Activated CD4-positive, alpha-beta memory T cell treated with anti-CD3 and anti-CD28 coated beads, Interleukin-2, amount 10 ng/mL, durations not matched to agents 7 days and 5 days (primary cell): ENCODE results near the gene PARD6G. TPM values are rescaled to one million over a fixed set of nuclear protein-coding genes. Genes with fewer than 3 reads are reported as not detected.
A peak's percentile ranks its signal among the peaks of the same experiment; 100 is the strongest.

Source experiments
- CTCF ChIA-PET: fragments of 350-600 bp; sonication (Branson Sonifier 250); formaldehyde crosslinking; loops from one replicate; lab custom pipeline; 2021; ENCODE audit warnings: antibody characterized with exemption, inconsistent platforms; lab: Charles Lee
- POLR2A ChIA-PET: fragments of 350-600 bp; sonication (Branson Sonifier 250); formaldehyde crosslinking; loops from one replicate; lab custom pipeline; 2021; ENCODE audit warnings: antibody characterized with exemption; lab: Charles Lee
- DNase-seq: peaks from one replicate; pipeline ENCODE4 v3.0.0-alpha.2; 2020
- H3K27ac Mint-ChIP-seq: one replicate; pipeline ENCODE4 v1.8.0; 2021; ENCODE audit warnings: mild to moderate bottlenecking, mixed read lengths
- H3K27me3 Mint-ChIP-seq: one replicate; pipeline ENCODE4 v1.8.0; 2021; ENCODE audit warnings: mixed read lengths
- H3K36me3 Mint-ChIP-seq: one replicate; pipeline ENCODE4 v1.8.0; 2021; ENCODE audit warnings: low read depth, mixed read lengths
- H3K4me1 Mint-ChIP-seq: one replicate; pipeline ENCODE4 v1.8.0; 2021; ENCODE audit warnings: mixed read lengths
- H3K4me3 Mint-ChIP-seq: one replicate; pipeline ENCODE4 v1.8.0; 2021; ENCODE audit warnings: mild to moderate bottlenecking, mixed read lengths
- H3K9me3 Mint-ChIP-seq: one replicate; pipeline ENCODE4 v1.8.0; 2021; ENCODE audit warnings: mixed read lengths
- total RNA-seq, 2 experiments: library from RNA; stranded (reverse); gene quantifications; one replicate each; pipeline ENCODE4 v1.2.3, GENCODE V29; 2021

The PARD6G gene
- total RNA-seq, 2 experiments from 2014 or later = 0.20 to 0.33 TPM

DNA sequence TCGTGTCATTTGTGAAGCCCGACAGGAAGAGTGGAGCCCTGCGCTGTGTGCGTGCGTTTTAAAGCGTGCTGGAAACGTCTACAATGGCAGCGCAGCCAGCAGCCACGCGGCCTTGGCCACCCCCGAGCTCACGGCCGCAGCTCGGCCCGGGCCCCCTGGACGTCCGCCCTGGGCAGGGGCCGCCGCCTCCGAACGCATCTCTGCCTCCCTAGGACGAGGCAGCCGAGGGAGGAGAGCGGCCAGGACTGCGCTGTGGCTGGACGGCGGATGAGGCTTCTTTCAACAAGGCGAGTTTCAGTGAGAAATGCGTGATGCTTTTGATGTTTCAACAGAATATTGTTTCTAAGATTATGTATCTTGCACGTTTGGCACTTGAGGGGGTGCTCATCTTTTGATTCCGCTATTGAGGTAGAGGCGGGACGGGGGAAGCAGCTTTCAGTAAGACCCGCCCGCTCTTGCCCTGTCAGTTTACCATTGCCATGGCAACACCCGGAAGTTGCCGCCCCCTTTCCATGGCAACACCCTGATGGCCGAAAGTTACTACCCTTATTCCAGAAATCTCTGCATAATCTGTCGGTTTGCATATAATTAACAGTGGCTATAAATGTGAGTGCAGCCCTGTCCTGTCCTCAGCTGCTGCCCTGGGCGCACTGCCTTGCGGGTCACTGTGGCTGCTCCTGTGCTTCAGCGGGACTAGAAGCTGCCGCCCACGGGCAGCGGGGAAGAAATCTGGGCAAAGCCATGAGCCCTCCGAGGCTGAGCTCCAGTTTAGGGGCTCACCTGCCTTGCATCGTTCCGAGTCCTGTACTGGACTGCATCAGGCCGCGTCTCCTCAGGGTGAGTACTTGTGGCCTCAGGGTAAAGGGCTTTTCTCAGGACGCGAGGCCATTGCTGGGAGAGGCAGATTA lies 99.6 kb downstream of the PARD6G start:
- peaks cover 14% of the 10 kb centered on the region for H3K27me3 Mint-ChIP-seq
- H3K4me1 Mint-ChIP-seq = peaks cover 19% of the 10 kb centered on the region
- ChIA-PET CTCF (interaction anchor here (0.8 to 10.6 kb wide), 2 partner anchors 10 to 39 kb away, joined by 3 to 65 read pairs; no protein-coding TSS in a partner anchor), POLR2A (interaction anchor here (0.9 to 1.3 kb wide), 3 partner anchors 35 to 114 kb away, joined by 4 to 6 read pairs (median 4); partner anchors contain the start of gene ADNP2)
- peaks cover 3% of the 10 kb centered on the region for H3K36me3 Mint-ChIP-seq
- no peaks in the 10 kb centered on the region for H3K9me3 Mint-ChIP-seq
- no peak overlapping the region for H3K27ac Mint-ChIP-seq
- DNase-seq = peak; percentile 85
- H3K4me3 Mint-ChIP-seq = peak overlapping the region; percentile 79

DNA sequence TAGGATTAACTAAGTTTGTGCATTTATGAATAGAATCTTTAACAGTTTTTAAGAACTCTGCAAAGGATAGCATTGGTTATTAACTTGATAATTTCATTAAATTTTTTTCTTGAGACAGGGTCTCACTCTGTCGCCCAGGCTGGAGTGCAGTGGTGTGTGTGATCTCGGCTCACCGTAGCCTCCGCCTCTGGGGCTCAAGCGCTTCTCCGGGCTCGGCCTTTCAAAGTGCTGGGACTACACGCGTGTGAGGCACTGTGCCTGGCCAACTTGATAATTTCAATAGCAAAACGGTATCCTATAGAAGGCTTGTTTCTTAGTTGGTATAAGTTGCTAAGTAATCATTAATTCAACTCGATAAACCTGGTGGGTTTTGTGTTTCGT lies 100.3 kb downstream of the PARD6G start:
- CTCF ChIA-PET = interaction anchor here (0.8 to 10.6 kb wide), 2 partner anchors 10 to 38 kb away, joined by 3 to 65 read pairs; no protein-coding TSS in a partner anchor
- H3K27ac Mint-ChIP-seq = no peak overlapping the region
- DNase-seq = no peak
- peaks cover 10% of the 10 kb centered on the region for H3K27me3 Mint-ChIP-seq
- no peaks in the 10 kb centered on the region for H3K9me3 Mint-ChIP-seq
- POLR2A ChIA-PET = interaction anchor here (0.9 to 1.3 kb wide), 3 partner anchors 35 to 113 kb away, joined by 4 to 6 read pairs (median 4); partner anchors contain the start of gene ADNP2
- H3K4me3 Mint-ChIP-seq = peak overlapping the region; percentile 79
- peaks cover 19% of the 10 kb centered on the region for H3K4me1 Mint-ChIP-seq
- H3K36me3 Mint-ChIP-seq = peaks cover 3% of the 10 kb centered on the region

DNA sequence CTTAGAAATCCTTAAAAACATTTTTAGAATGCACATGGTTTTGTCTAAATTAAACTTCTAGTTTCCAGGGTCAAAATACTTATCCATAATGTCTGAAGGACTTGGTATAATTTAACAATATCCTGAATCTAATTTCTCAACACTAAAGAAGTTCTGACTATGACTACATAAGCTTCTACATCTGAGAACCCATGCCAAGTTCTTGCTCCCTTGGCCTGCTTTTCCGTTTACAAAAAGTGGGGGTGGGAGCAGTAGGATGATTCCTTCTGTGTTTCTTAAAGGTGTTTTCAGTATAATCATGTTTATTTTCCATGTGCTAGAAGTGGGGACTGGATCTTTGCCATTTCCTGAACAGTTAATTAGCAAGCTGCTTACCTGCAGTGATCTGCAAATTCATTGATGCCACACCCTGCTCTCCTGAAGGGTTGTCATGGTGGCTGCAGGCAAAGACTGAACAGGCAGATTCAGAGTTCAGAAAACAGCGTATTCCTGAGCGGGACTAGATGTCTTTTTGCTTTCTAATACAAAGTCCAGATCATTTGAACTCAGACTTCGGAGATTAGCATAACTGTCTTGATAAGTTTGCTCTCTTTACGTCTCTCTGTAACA lies 102.0 kb downstream of the PARD6G start:
- H3K27ac Mint-ChIP-seq = no peak overlapping the region
- H3K9me3 Mint-ChIP-seq = no peaks in the 10 kb centered on the region
- CTCF ChIA-PET = interaction anchor here (10.6 kb wide), 1 partner anchor 12 kb away, joined by 65 read pairs; no protein-coding TSS in a partner anchor
- DNase-seq = no peak
- no peaks in the 10 kb centered on the region for H3K27me3 Mint-ChIP-seq
- H3K4me1 Mint-ChIP-seq = peaks cover 19% of the 10 kb centered on the region
- H3K36me3 Mint-ChIP-seq = peaks cover 8% of the 10 kb centered on the region
- H3K4me3 Mint-ChIP-seq = no peak overlapping the region
- POLR2A ChIA-PET = no interaction called here

DNA sequence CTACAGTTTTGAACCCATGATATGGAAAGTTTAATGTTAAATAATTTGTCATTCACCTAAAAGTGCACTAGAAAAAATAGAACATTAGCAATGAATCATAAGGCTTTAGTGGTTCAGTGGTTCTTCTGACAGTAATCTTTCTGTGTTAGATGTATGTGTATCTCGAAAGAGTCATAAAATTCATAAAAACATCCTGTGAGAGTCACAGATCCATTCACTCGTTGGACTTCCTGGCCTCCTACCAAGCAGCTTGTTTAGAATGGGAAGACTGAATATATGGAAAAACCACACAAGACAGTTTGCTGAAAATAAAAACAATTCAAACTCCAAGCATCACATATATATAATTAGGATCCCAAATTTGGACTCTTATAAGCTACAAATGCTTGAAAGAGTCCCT lies 103.4 kb downstream of the PARD6G start:
- Mint-ChIP-seq H3K27ac (no peak overlapping the region), H3K27me3 (no peaks in the 10 kb centered on the region), H3K36me3 (peaks cover 10% of the 10 kb centered on the region), H3K4me1 (peaks cover 17% of the 10 kb centered on the region), H3K4me3 (no peak overlapping the region), H3K9me3 (no peaks in the 10 kb centered on the region)
- no peak for DNase-seq
- CTCF ChIA-PET = interaction anchor here (10.6 kb wide), 1 partner anchor 13 kb away, joined by 65 read pairs; no protein-coding TSS in a partner anchor
- POLR2A ChIA-PET = no interaction called here

DNA sequence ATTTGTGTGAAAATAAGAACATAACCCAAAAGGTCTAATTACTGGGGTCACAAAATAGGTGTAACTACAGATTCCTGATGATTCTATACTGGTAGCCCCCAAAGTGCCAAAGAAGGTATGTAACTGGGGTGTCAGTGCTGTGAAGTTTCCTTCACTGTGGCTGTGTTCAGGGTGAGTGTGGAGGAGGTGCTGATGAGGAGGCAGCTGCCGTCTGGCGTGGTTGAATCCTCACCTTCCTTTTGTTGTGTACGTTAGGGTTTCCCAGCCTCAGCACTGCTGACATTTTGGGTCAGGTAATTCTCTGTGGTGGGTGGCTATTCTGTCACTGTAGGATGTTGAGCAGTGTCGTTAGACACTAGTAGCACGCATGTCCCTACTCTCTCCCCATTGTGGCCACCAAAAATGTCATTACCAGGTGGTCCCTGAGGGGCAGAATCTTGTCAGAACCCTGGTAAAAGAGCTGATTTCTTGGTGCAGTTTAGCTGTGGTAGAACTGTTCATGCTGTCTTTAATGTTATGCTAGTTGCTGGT lies 106.8 kb downstream of the PARD6G start:
- POLR2A ChIA-PET = no interaction called here
- Mint-ChIP-seq H3K9me3 (no peaks in the 10 kb centered on the region), H3K27me3 (no peaks in the 10 kb centered on the region), H3K4me3 (no peak overlapping the region), H3K27ac (no peak overlapping the region), H3K4me1 (no peaks in the 10 kb centered on the region), H3K36me3 (peaks cover 37% of the 10 kb centered on the region)
- DNase-seq = no peak
- CTCF ChIA-PET = interaction anchor here (0.6 to 10.6 kb wide), 4 partner anchors 14 to 181 kb away, joined by 3 to 65 read pairs (median 3); no protein-coding TSS in a partner anchor

DNA sequence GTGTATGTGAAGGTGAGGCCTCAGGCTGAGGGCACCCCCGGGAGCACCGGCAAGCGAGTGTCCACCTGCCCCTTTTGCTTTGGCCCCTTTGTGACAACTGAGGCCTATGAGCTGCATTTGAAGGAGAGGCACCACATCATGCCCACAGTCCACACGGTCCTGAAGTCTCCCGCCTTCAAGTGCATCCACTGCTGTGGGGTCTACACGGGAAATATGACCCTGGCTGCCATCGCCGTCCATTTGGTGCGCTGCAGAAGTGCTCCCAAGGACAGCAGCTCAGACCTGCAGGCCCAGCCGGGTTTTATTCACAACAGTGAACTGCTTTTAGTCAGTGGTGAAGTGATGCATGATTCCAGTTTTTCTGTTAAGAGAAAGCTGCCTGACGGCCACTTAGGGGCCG lies 109.3 kb downstream of the PARD6G start:
- Mint-ChIP-seq H3K27ac (no peak overlapping the region), H3K36me3 (peaks cover 48% of the 10 kb centered on the region), H3K4me3 (no peak overlapping the region), H3K9me3 (no peaks in the 10 kb centered on the region), H3K4me1 (peaks cover 6% of the 10 kb centered on the region), H3K27me3 (no peaks in the 10 kb centered on the region)
- ChIA-PET POLR2A (no interaction called here), CTCF (no interaction called here)
- no peak for DNase-seq

DNA sequence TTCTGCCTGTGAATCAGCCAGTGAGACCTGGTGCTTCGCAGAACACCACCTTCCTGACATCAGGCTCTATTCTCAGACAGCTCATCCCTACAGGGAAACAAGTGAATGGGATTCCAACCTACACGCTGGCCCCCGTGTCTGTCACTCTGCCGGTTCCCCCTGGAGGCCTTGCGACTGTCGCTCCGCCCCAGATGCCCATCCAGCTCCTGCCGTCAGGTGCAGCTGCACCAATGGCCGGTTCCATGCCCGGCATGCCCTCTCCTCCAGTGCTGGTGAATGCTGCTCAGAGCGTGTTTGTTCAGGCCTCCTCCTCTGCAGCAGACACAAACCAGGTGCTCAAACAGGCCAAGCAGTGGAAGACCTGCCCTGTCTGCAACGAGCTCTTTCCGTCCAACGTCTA lies 110.2 kb downstream of the PARD6G start:
- H3K4me3 Mint-ChIP-seq = no peak overlapping the region
- no peak for DNase-seq
- no peak overlapping the region for H3K27ac Mint-ChIP-seq
- no peaks in the 10 kb centered on the region for H3K27me3 Mint-ChIP-seq
- peaks cover 49% of the 10 kb centered on the region for H3K36me3 Mint-ChIP-seq
- POLR2A ChIA-PET = no interaction called here
- CTCF ChIA-PET = no interaction called here
- H3K4me1 Mint-ChIP-seq = peaks cover 12% of the 10 kb centered on the region
- no peaks in the 10 kb centered on the region for H3K9me3 Mint-ChIP-seq

DNA sequence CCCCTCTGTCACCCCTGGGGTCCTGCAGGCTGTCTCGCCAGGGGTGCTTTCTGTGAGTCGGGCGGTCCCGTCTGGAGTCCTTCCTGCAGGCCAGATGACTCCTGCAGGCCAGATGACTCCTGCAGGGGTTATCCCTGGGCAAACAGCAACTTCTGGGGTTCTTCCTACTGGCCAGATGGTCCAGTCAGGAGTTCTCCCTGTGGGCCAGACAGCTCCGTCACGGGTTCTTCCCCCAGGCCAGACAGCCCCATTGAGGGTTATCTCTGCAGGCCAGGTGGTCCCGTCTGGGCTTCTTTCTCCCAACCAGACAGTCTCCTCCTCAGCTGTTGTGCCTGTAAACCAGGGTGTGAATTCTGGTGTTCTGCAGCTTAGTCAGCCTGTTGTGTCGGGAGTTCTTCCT lies 110.6 kb downstream of the PARD6G start:
- DNase-seq = no peak
- Mint-ChIP-seq H3K27ac (no peak overlapping the region), H3K36me3 (peaks cover 53% of the 10 kb centered on the region), H3K4me1 (peaks cover 17% of the 10 kb centered on the region), H3K9me3 (no peaks in the 10 kb centered on the region), H3K4me3 (no peak overlapping the region), H3K27me3 (no peaks in the 10 kb centered on the region)
- ChIA-PET POLR2A (no interaction called here), CTCF (no interaction called here)

DNA sequence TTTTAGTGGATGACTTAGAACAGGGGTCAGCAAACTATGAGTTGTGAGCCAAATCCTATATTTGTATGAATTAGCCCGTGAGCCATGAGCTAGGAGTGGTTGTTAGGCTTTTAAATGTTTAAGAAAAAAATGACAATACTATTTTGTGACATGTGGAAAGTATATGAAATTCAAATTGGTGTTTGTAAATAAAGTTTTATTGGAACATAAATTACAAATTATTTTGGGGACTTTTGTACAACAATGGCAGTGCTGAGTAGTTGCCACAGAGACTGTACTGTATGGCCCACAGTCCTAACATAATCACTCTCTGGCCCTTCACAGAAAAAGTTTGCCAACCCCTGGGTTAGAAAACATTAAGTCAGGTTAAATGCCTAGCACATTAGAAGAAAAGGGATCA lies 112.2 kb downstream of the PARD6G start:
- H3K9me3 Mint-ChIP-seq = no peaks in the 10 kb centered on the region
- H3K27me3 Mint-ChIP-seq = no peaks in the 10 kb centered on the region
- peaks cover 55% of the 10 kb centered on the region for H3K36me3 Mint-ChIP-seq
- ChIA-PET CTCF (no interaction called here), POLR2A (no interaction called here)
- DNase-seq = no peak
- H3K4me3 Mint-ChIP-seq = no peak overlapping the region
- no peak overlapping the region for H3K27ac Mint-ChIP-seq
- H3K4me1 Mint-ChIP-seq = peaks cover 22% of the 10 kb centered on the region

DNA sequence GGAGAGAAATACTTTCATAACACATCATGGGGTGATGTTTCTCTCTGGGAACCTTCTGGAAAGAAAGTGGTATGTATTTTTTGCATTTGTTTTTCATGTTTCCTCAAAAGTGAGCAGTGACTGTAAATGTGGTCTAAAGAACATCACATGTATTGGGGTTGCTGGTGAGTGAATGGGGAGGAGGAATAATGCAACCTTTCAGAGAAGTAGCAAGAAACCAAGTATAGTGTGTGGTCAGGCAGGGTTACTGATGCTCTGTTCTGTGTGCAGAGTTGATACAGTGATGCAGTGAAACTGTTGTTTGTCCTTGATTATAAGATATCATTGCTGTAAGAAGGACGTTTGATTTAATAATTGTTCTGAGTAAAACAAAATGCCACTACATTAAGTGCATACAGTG lies 114.2 kb downstream of the PARD6G start:
- peaks cover 22% of the 10 kb centered on the region for H3K4me1 Mint-ChIP-seq
- H3K4me3 Mint-ChIP-seq = no peak overlapping the region
- no peak overlapping the region for H3K27ac Mint-ChIP-seq
- DNase-seq = no peak
- no peaks in the 10 kb centered on the region for H3K27me3 Mint-ChIP-seq
- H3K9me3 Mint-ChIP-seq = no peaks in the 10 kb centered on the region
- peaks cover 51% of the 10 kb centered on the region for H3K36me3 Mint-ChIP-seq
- CTCF ChIA-PET = no interaction called here
- POLR2A ChIA-PET = no interaction called here

DNA sequence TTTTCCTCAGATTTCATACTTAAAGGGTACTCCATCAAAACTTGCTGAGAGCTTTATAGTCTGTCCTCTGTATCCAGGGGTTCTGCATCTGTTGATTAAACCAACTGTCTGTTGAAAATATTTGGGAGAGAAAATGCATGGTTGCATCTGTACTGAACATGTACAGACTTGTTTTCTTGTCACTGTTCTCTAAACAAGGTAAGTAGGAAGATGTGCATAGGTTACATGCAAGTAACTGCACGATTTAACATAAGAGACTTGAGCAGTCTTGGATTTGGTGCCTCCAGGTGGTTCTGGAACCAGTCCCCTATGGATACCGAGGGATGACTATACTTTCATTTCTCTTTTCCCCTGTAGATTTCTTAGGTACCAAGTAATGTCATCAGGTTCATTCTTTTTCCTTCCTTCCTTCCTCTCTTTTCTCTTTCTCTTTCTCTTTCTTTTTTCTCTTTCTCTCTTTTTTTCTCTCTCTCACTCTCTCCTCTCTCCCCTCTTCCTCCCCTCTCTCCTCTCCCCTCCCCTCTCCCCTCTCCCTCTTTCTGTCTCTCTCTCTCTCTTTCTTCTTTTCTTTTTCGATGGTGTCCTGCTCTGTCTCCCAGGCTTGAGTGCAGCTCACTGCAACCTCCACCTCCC lies 115.0 kb downstream of the PARD6G start:
- no peaks in the 10 kb centered on the region for H3K27me3 Mint-ChIP-seq
- no peak overlapping the region for H3K27ac Mint-ChIP-seq
- ChIA-PET CTCF (no interaction called here), POLR2A (interaction anchor here (1.0 kb wide), 1 partner anchor 182 kb away, joined by 3 read pairs; no protein-coding TSS in a partner anchor)
- H3K9me3 Mint-ChIP-seq = no peaks in the 10 kb centered on the region
- no peak for DNase-seq
- H3K36me3 Mint-ChIP-seq = peaks cover 52% of the 10 kb centered on the region
- H3K4me1 Mint-ChIP-seq = peaks cover 24% of the 10 kb centered on the region
- no peak overlapping the region for H3K4me3 Mint-ChIP-seq

DNA sequence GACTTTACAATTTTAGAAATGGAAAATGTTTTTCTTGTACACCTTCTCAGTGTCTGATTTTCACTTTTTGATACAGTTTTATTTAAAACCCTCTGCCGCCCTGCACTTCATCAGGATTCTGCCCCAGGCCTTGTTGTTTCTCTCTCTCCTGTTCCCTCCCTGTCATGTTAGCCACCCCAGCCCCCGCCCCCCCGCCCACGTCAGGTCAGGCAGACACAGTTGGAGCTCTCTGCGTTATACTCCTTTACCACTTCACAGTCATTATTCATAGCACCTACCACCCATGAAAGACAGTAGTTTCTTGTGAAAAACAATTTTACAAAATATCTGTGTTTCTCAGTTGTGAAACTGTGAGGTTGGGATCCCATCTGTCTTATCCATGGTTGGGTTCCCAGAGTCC lies 116.8 kb downstream of the PARD6G start:
- H3K27me3 Mint-ChIP-seq = no peaks in the 10 kb centered on the region
- peaks cover 32% of the 10 kb centered on the region for H3K4me1 Mint-ChIP-seq
- no peak for DNase-seq
- no peaks in the 10 kb centered on the region for H3K9me3 Mint-ChIP-seq
- no peak overlapping the region for H3K4me3 Mint-ChIP-seq
- peaks cover 51% of the 10 kb centered on the region for H3K36me3 Mint-ChIP-seq
- CTCF ChIA-PET = no interaction called here
- H3K27ac Mint-ChIP-seq = no peak overlapping the region
- POLR2A ChIA-PET = no interaction called here
